Astrocyte (in vitro differentiated cells and primary cell): ENCODE results near the gene PEX10. TPM values are rescaled to one million over a fixed set of nuclear protein-coding genes. Genes with fewer than 3 reads are reported as not detected.
"Not testable (repeated sequence)": the region's sequence is repeated elsewhere in the genome, so short reads cannot be mapped to it uniquely, and the experiment has no call there.

Experiments
- DNase-seq: peaks from one replicate; pipeline ENCODE4 v3.0.0-alpha.2; 2010; ENCODE audit warnings: low read depth
- FAIRE-seq: peaks from 2 replicates; lab custom pipeline; 2011; peaks lifted over from hg19 to GRCh38; lab: Jason Lieb, UNC
- H2AFZ ChIP-seq: 2 replicates; pipeline ENCODE4 v1.6.0; 2012; ENCODE audit warnings: low read depth, low read length, inconsistent platforms
- H3K27ac ChIP-seq: 2 replicates; pipeline ENCODE4 v1.5.1; 2011; ENCODE audit warnings: low read depth, low read length, inconsistent platforms
- H3K27me3 ChIP-seq: 2 replicates; pipeline ENCODE4 v1.6.0; 2011; ENCODE audit warnings: low read length, inconsistent platforms; ENCODE audit not compliant: insufficient read depth
- H3K36me3 ChIP-seq: 2 replicates; pipeline ENCODE4 v1.5.1; 2011; ENCODE audit warnings: low read length, inconsistent platforms; ENCODE audit not compliant: insufficient read depth
- H3K4me1 ChIP-seq: 2 replicates; pipeline ENCODE4 v1.5.1; 2011; ENCODE audit warnings: low read length, inconsistent platforms; ENCODE audit not compliant: insufficient read depth
- H3K4me2 ChIP-seq: 2 replicates; pipeline ENCODE4 v1.6.0; 2012; ENCODE audit warnings: low read length, inconsistent platforms
- H3K4me3 ChIP-seq: 2 replicates; pipeline ENCODE4 v1.5.1; 2011; ENCODE audit warnings: low read depth, mild to moderate bottlenecking, low read length, inconsistent platforms; ENCODE audit not compliant: insufficient read depth
- H3K79me2 ChIP-seq: 2 replicates; pipeline ENCODE4 v1.6.0; 2012; ENCODE audit warnings: mild to moderate bottlenecking, low read length, inconsistent platforms; ENCODE audit not compliant: insufficient read depth
- H3K9ac ChIP-seq: 2 replicates; pipeline ENCODE4 v1.6.0; 2012; ENCODE audit warnings: mild to moderate bottlenecking, low read length, inconsistent platforms
- H3K9me3 ChIP-seq: 2 replicates; pipeline ENCODE4 v1.5.1; 2012; ENCODE audit warnings: low read depth, mild to moderate bottlenecking, low read length, inconsistent platforms; ENCODE audit not compliant: insufficient read depth
- H4K20me1 ChIP-seq: 2 replicates; pipeline ENCODE4 v1.6.0; 2012; ENCODE audit warnings: low read length, inconsistent platforms; ENCODE audit not compliant: insufficient read depth
- H3K27ac Mint-ChIP-seq: one replicate; pipeline ENCODE4 v1.8.0; 2021; ENCODE audit warnings: mild to moderate bottlenecking, mixed read lengths; ENCODE audit not compliant: unreplicated experiment
- H3K27me3 Mint-ChIP-seq: one replicate; pipeline ENCODE4 v1.8.0; 2021; ENCODE audit warnings: low read depth, mixed read lengths; ENCODE audit not compliant: unreplicated experiment
- H3K36me3 Mint-ChIP-seq: one replicate; pipeline ENCODE4 v1.8.0; 2021; ENCODE audit warnings: low read depth, mixed read lengths; ENCODE audit not compliant: unreplicated experiment
- H3K4me1 Mint-ChIP-seq: one replicate; pipeline ENCODE4 v1.8.0; 2021; ENCODE audit warnings: low read depth, mixed read lengths; ENCODE audit not compliant: unreplicated experiment
- H3K4me3 Mint-ChIP-seq: one replicate; pipeline ENCODE4 v1.8.0; 2021; ENCODE audit warnings: mild to moderate bottlenecking, moderate library complexity, mixed read lengths; ENCODE audit not compliant: unreplicated experiment
- H3K9me3 Mint-ChIP-seq: one replicate; pipeline ENCODE4 v1.8.0; 2021; ENCODE audit warnings: mild to moderate bottlenecking, mixed read lengths; ENCODE audit not compliant: unreplicated experiment
- EZH2 ChIP-seq: IDR thresholded peaks from 2 replicates; pipeline ENCODE4 v1.6.1; 2012; ENCODE audit warnings: mild to moderate bottlenecking, low read length, inconsistent platforms; ENCODE audit not compliant: insufficient read depth
- total RNA-seq: library from RNA; stranded (reverse); gene quantifications from 2 replicates; pipeline ENCODE4 v1.2.1, GENCODE V29; 2021
- TF ChIP-seq, protein P1 (sequence below): IDR thresholded peaks from 2 replicates; pipeline ENCODE4 v1.5.1; 2011; ENCODE audit warnings: low read depth, mild to moderate bottlenecking, inconsistent platforms, low read length, moderate library complexity; ENCODE audit not compliant: insufficient read depth

PEX10 gene
- total RNA-seq, 1 donor from 2014 or later: 16.6 TPM

DNA sequence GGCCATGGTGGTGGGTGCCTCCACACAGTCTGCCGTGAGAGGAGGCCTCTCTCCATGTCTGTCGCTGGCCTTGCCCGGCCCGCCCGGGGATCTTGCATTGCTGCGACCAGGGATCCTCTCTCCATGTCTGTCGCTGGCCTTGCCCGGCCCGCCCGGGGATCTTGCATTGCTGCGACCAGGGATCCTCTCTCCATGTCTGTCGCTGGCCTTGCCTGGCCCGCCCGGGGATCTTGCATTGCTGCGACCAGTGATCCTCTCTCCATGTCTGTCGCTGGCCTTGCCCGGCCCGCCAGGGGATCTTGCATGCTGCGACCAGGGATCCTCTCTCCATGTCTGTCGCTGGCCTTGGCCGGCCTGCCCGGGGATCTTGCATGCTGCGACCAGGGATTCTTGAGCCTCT lies 28.0 kb upstream of the PEX10 start:
- not testable (repeated sequence) for H3K79me2 ChIP-seq, H3K9me3 ChIP-seq, H3K9me3 Mint-ChIP-seq, H3K27ac Mint-ChIP-seq, H3K27me3 ChIP-seq, FAIRE-seq, H3K36me3 ChIP-seq, H3K9ac ChIP-seq, H3K4me3 ChIP-seq, H2AFZ ChIP-seq, H3K4me3 Mint-ChIP-seq, H3K4me1 Mint-ChIP-seq, H3K27ac ChIP-seq, H4K20me1 ChIP-seq, DNase-seq, H3K4me2 ChIP-seq, H3K36me3 Mint-ChIP-seq
- peaks cover 11% of the 10 kb centered on the region for H3K4me1 ChIP-seq
- H3K27me3 Mint-ChIP-seq: peaks cover 25% of the 10 kb centered on the region

DNA sequence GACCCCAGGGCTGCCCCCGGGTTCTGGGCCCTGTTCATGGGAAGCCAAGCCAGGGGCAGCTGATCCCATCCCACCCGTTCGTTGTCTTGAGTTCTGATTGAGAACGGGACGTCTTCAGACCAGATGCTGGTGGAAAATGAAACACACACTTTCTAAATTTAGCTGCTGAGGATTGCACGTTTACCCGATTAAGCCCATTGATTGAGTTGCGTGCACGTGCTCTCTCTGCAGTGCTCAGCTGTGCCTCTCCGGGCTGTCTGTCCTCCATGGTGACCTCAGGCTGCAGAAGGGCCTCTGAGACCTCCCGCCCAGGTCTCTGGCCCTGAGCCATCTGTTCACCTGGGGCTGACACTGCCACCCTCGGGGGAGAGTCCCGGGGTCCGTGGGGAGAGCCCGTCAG lies 27.0 kb upstream of the PEX10 start:
- Histone ChIP-seq H3K9me3 (no peaks in the 10 kb centered on the region), H3K27ac (no peak overlapping the region), H3K4me2 (no peak overlapping the region), H4K20me1 (no peaks in the 10 kb centered on the region), H3K4me1 (peaks cover 10% of the 10 kb centered on the region), H3K79me2 (no peaks in the 10 kb centered on the region), H3K4me3 (no peak overlapping the region), H2AFZ (no peak overlapping the region), H3K36me3 (no peaks in the 10 kb centered on the region), H3K27me3 (peaks cover 3% of the 10 kb centered on the region), H3K9ac (no peak overlapping the region)
- FAIRE-seq (no peak), DNase-seq (no peak)
- H3K27me3 Mint-ChIP-seq: peaks cover 27% of the 10 kb centered on the region
- peaks cover 2% of the 10 kb centered on the region for H3K4me1 Mint-ChIP-seq
- H3K4me3 Mint-ChIP-seq: no peak overlapping the region
- TF ChIP-seq, protein P1, sequence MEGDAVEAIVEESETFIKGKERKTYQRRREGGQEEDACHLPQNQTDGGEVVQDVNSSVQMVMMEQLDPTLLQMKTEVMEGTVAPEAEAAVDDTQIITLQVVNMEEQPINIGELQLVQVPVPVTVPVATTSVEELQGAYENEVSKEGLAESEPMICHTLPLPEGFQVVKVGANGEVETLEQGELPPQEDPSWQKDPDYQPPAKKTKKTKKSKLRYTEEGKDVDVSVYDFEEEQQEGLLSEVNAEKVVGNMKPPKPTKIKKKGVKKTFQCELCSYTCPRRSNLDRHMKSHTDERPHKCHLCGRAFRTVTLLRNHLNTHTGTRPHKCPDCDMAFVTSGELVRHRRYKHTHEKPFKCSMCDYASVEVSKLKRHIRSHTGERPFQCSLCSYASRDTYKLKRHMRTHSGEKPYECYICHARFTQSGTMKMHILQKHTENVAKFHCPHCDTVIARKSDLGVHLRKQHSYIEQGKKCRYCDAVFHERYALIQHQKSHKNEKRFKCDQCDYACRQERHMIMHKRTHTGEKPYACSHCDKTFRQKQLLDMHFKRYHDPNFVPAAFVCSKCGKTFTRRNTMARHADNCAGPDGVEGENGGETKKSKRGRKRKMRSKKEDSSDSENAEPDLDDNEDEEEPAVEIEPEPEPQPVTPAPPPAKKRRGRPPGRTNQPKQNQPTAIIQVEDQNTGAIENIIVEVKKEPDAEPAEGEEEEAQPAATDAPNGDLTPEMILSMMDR: no peak
- no peak for TF ChIP-seq EZH2
- no peak overlapping the region for H3K27ac Mint-ChIP-seq
- no peaks in the 10 kb centered on the region for H3K9me3 Mint-ChIP-seq
- H3K36me3 Mint-ChIP-seq: no peaks in the 10 kb centered on the region

DNA sequence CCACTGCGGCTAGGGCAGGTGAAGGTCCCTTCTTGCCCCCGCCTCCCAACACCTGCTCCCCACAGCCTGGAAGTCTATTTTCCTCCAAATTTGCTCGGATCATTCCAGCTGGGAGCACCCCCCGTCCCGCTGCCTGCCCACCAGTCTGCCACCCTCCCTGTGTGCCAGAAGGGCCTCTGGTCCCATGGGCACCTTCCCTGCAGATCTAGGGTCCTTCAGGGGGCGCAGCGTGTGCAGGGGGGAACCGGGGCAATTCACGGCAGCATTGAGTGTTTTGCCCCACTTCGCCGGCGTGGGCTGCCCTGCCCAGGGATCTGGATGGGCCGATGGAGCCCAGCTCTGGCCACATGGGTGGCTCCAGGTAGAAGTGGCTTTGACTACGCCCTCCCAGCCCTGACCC lies 26.3 kb upstream of the PEX10 start:
- Histone ChIP-seq H3K9ac (no peak overlapping the region), H3K9me3 (no peaks in the 10 kb centered on the region), H3K79me2 (no peaks in the 10 kb centered on the region), H3K36me3 (no peaks in the 10 kb centered on the region), H3K4me3 (no peak overlapping the region), H3K27me3 (peaks cover 7% of the 10 kb centered on the region), H2AFZ (no peak overlapping the region), H3K4me1 (peaks cover 6% of the 10 kb centered on the region), H4K20me1 (no peaks in the 10 kb centered on the region), H3K27ac (no peak overlapping the region), H3K4me2 (no peak overlapping the region)
- DNase-seq: no peak
- Mint-ChIP-seq H3K27me3 (peaks cover 29% of the 10 kb centered on the region), H3K4me3 (no peak overlapping the region), H3K36me3 (no peaks in the 10 kb centered on the region), H3K4me1 (peaks cover 2% of the 10 kb centered on the region), H3K9me3 (no peaks in the 10 kb centered on the region), H3K27ac (no peak overlapping the region)
- TF ChIP-seq, protein P1: no peak
- no peak for TF ChIP-seq EZH2
- no peak for FAIRE-seq
